ENCODE data around the gene HOXA6.
A peak's percentile ranks its signal among the peaks of the same experiment; 100 is the strongest.

The HOXA6 gene

DNA sequence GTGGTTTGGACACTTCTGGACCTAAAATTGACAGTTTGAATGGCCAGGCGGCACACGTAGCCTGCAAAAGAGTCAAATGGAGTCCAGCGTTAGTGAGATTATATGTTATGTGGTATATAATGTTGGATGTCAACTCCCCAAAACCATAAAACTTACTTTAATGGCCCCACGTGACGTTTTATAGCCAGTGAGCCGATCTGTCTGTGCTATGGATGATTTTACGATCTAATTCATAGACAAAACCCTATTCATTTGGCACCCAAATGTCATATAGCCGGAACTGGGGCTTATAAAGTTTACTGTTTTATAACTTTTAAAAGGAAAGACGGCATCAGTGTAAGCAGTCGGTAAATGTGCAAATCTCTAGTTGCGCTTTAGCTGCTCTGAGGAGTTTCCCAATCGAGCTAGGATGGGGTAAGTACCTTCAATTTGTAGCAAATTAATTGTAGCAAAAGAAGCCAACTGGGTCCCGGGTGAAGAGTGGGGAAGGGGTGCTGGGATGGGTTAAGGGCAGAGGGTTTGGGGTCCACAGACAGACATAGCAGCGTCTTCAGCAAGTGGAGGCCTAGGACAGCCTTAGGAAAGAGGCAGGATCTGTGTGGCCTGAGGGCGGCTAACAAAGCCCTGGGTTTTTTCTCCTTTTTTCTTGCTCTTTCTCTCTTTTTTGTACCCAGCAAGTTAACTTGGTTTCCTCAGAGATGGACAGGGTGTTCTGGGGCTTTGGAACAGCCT, 7.3 kb downstream of the HOXA6 start:
- DNase-seq: no peak
- Mint-ChIP-seq H3K27ac (no peak overlapping the region), H3K36me3 (no peaks in the 10 kb centered on the region), H3K4me3 (no peak overlapping the region), H3K4me1 (peaks cover 2% of the 10 kb centered on the region), H3K9me3 (no peaks in the 10 kb centered on the region), H3K27me3 (peaks cover 63% of the 10 kb centered on the region)
- CTCF ChIA-PET: no interaction called here

DNA sequence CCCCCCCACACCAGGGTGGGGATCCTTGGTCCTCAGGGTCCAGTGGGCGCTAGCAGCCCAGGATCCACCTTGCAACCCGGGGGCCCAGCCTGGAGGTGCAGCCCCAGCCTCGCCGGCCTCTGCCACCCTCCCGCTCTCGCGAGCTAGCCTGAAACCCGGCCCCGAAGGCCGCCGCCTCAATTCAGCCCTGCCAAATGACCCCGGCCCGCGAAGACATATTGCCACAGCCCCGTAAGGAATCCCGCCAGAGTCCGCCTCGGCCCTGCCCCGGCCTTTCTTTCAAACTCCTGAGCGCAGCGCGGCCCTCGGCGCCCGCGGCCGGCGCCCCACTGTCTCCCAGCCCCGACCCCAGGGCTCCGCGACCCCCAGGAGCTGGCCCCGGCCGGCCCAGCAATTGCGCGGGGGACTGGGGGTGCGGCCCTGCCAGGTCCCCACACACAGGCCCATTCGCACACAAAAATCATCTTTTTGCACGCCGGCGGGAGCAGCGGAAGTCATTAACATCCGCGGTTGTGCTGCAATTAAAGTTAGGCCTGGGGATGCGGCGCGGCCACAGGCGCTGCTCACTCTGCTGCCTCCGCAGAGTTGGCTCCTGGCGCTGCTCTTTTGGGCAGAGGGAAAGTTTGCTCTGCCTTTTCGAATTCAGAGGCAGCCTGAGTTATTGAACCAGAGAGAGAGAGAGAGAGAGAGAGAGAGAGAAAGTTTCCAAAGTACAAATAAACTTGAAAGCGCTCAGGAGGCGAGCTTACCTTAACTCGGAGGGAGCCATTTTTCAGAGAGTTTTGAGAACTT, 8.0 kb downstream of the HOXA6 start:
- Mint-ChIP-seq H3K27ac (no peak overlapping the region), H3K4me3 (no peak overlapping the region), H3K27me3 (peaks cover 62% of the 10 kb centered on the region), H3K36me3 (no peaks in the 10 kb centered on the region), H3K9me3 (no peaks in the 10 kb centered on the region), H3K4me1 (peaks cover 8% of the 10 kb centered on the region)
- CTCF ChIA-PET: no interaction called here
- DNase-seq: no peak

DNA sequence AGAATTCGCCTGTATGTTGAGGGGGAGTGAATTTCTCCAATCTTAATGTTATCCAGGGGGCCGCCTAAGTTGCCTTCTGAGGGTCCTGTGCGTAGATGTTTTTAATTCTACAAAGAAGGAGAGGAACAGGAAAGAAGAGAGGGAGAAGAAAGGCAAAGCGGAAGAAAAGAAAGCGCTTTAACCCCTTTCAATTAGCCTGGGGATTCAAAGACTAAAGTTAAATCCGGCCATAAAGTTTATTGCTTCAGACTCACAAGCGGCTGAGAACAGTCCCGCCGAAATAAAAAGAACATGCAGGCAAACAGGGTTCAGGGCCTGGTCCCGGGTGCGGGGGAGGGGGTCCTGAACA, 8.6 kb downstream of the HOXA6 start:
- Mint-ChIP-seq H3K27me3 (peaks cover 62% of the 10 kb centered on the region), H3K36me3 (no peaks in the 10 kb centered on the region)

DNA sequence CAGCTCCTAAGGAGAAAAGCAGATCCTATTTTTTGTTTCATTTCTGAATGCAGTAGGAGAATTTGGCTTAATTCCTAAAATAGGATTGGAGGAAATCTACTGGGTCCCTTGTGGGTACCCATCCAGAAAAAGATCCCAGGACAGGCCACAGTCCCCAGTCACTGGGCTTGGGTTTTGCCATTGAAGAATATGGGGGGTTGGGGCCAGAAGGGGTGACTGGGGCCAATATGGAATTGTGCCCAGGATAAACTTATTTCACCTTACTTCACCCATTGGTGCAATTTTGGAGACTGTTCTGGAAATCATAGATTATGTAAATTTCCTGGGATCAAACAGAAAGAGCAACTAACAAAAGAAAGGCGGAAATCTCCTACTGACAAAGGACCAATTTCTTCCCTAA, 9.1 kb downstream of the HOXA6 start:
- peaks cover 16% of the 10 kb centered on the region for H3K4me1 Mint-ChIP-seq
- no peaks in the 10 kb centered on the region for H3K9me3 Mint-ChIP-seq
- H3K27me3 Mint-ChIP-seq: peaks cover 66% of the 10 kb centered on the region
- H3K4me3 Mint-ChIP-seq: no peak overlapping the region
- H3K27ac Mint-ChIP-seq: no peak overlapping the region
- no peaks in the 10 kb centered on the region for H3K36me3 Mint-ChIP-seq
- CTCF ChIA-PET: no interaction called here
- DNase-seq: no peak

More for the DNA sequence above, 8.6 kb downstream of the HOXA6 start:
- CTCF ChIA-PET: no interaction called here
- H3K4me3 Mint-ChIP-seq: no peak overlapping the region
- no peak for DNase-seq
- H3K9me3 Mint-ChIP-seq: no peaks in the 10 kb centered on the region
- no peak overlapping the region for H3K27ac Mint-ChIP-seq
- H3K4me1 Mint-ChIP-seq: peaks cover 14% of the 10 kb centered on the region

DNA sequence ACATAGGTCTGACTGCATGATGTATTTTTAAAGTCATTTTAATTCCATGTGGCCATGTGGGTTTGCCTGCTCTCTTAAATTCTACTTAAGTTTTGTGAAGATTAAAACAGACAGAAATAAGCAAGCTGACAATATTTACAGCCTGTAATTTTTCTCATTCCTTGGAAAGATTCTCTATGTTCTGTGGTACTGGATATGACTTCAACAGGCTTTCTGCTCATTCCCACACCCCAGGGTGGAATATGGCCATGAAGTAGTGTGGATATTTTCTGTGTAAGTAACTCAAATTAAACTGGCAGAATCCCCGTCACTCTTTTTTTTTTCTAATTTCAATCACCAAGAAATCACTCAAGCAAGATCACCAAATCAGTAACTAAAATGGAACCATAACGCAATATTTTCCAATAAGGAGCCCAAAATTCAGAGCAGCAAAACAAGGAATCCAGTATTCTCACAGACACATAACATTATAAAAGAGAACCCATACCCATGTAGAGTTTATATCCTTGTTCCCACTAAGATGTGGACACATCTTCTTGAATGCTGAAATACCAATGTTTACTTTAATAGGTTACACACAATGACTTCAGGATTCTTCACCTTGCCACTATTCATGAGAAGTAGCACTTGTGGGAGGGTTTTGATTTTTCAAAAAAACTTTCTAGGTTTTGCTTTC, 9.8 kb downstream of the HOXA6 start:
- Mint-ChIP-seq H3K27me3 (peaks cover 66% of the 10 kb centered on the region), H3K4me3 (no peak overlapping the region), H3K36me3 (no peaks in the 10 kb centered on the region), H3K9me3 (no peaks in the 10 kb centered on the region), H3K4me1 (peaks cover 16% of the 10 kb centered on the region), H3K27ac (no peak overlapping the region)
- CTCF ChIA-PET: interaction anchor here (0.6 kb wide), 1 partner anchor 1717 kb away, joined by 4 read pairs; no protein-coding TSS in a partner anchor
- DNase-seq: no peak

DNA sequence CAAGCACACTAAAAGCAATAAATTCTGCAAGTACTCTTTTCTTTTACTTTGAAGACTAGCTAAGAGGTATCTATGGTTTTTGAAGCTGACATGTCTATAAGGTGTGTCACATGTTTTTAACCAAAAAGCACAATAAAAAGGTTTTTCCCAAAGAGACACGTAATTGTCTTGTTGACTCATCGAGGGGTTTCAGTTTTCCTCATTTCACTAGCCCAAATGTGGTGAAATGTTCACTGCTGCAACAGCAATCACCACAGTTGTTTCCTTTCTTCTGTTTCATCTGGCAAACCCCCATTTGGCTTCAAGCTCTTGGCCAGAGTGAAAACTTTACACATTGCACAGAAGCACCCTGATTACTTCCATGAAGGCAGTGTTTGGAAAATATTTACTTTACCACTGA, 13.2 kb downstream of the HOXA6 start:
- H3K36me3 Mint-ChIP-seq: no peaks in the 10 kb centered on the region
- no peak overlapping the region for H3K4me3 Mint-ChIP-seq
- no peaks in the 10 kb centered on the region for H3K9me3 Mint-ChIP-seq
- H3K27me3 Mint-ChIP-seq: peaks cover 60% of the 10 kb centered on the region
- H3K4me1 Mint-ChIP-seq: peaks cover 16% of the 10 kb centered on the region
- CTCF ChIA-PET: interaction anchor here (0.6 to 0.8 kb wide), 2 partner anchors 15 to 499 kb away, joined by 3 to 4 read pairs; no protein-coding TSS in a partner anchor
- H3K27ac Mint-ChIP-seq: peak overlapping the region; percentile 38
- no peak for DNase-seq

DNA sequence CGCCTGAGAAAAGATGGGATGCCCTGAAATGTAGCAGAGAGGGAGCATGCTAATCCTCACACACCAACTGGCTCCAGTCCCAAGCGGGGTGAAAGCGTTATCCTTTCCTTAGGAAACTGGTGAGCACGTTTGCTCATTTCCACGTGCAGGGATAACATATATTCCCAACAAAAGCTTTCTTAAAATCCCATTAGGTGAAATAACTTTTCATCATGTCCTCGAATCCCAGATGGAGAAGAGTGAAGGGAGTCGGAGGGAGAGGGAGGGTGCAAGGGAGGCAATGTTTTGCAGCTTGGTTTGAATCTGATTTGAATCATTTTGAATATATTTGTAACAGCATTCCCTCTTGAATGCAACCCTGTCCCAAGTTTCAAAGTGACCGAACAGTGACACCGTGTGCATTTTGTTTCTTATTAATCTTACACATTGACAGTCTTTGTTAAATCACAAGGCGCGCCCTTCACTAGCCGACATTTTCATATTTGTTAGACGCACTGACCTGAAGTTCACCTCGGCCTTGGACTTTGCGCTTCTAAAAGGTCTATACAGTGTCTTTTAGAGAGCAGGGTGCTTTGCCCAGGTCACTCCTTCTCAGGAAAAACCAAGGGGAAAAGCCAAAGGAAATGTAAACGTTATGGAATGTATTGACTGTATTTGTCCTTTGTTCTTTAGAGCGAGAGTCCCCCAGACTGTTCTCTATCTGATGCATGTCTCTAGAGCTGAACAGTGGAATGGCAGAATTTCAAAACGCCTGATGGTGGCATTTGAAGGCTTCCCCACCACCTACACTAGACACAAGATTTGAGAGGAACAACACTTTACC, 14.0 kb downstream of the HOXA6 start:
- Mint-ChIP-seq H3K9me3 (no peaks in the 10 kb centered on the region), H3K4me1 (peaks cover 16% of the 10 kb centered on the region), H3K36me3 (no peaks in the 10 kb centered on the region), H3K4me3 (no peak overlapping the region), H3K27ac (no peak overlapping the region), H3K27me3 (peaks cover 62% of the 10 kb centered on the region)
- DNase-seq: no peak
- CTCF ChIA-PET: no interaction called here

DNA sequence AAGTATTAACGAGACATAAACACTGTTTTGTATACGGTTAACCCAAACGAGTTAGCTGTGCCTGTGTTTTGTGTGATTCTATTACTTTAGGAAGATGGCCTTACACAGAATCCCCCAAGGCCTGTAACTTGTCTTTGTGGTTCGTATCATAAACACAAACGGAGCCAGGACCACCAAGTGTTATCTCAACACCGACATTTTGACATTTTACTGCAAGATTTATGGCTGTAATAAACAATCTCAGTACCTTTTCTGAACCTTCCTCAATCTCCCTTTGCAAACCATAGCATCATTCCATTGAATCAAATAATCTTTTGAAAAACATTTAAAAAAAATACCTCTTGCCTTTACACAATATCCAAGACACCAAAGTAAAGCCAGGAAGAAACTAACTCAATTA, 14.6 kb downstream of the HOXA6 start:
- H3K4me3 Mint-ChIP-seq: no peak overlapping the region
- no peaks in the 10 kb centered on the region for H3K36me3 Mint-ChIP-seq
- H3K4me1 Mint-ChIP-seq: peaks cover 16% of the 10 kb centered on the region
- no peaks in the 10 kb centered on the region for H3K9me3 Mint-ChIP-seq
- CTCF ChIA-PET: no interaction called here
- no peak for DNase-seq
- H3K27me3 Mint-ChIP-seq: peaks cover 60% of the 10 kb centered on the region
- H3K27ac Mint-ChIP-seq: no peak overlapping the region

DNA sequence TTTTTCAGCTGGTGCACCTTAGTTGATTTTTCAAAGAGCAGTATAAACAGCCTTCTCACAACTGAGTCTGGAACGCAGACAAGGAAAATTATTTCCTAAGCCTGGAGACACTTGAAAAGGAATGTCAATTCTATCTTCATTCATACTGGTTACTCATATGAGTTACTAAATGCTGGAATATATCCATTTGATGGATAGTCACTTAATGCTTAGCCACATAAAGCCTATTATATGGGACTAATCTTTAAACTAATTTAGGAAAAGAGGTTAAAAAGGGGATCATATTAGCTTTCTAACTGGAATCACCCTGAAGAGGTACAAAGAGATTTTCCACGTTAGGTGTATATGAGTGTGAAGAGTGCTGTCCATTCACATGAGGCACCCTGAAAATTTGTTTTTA, 15.4 kb downstream of the HOXA6 start:
- no peaks in the 10 kb centered on the region for H3K36me3 Mint-ChIP-seq
- no peak for DNase-seq
- H3K27ac Mint-ChIP-seq: no peak overlapping the region
- no peak overlapping the region for H3K4me3 Mint-ChIP-seq
- H3K4me1 Mint-ChIP-seq: peaks cover 16% of the 10 kb centered on the region
- H3K27me3 Mint-ChIP-seq: peaks cover 54% of the 10 kb centered on the region
- no peaks in the 10 kb centered on the region for H3K9me3 Mint-ChIP-seq
- CTCF ChIA-PET: no interaction called here

DNA sequence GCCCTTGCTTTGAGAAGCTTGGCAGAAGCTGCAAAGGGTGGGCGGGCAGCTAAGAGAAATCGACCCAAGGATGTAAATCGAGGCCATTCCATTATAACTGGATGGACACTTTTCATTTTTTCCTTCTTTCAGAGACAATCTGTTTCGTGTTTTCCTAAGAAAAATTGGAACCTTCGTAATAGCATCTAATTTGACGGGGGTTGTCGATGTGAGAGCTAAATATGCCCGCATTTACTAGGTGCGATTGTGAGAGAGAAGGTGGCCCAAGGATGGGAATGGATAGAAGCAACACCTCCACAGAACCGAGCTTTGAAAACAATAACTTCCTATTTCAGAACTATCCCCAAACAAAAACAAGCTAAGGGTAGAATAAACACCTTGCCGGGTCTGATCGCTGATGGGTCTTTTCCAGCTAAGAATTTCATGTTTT, 16.2 kb downstream of the HOXA6 start:
- no peaks in the 10 kb centered on the region for H3K36me3 Mint-ChIP-seq
- H3K27ac Mint-ChIP-seq: no peak overlapping the region
- peaks cover 16% of the 10 kb centered on the region for H3K4me1 Mint-ChIP-seq
- no peaks in the 10 kb centered on the region for H3K9me3 Mint-ChIP-seq
- H3K27me3 Mint-ChIP-seq: peaks cover 50% of the 10 kb centered on the region
- no peak for DNase-seq
- peak overlapping the region; percentile 43 for H3K4me3 Mint-ChIP-seq
- CTCF ChIA-PET: no interaction called here

DNA sequence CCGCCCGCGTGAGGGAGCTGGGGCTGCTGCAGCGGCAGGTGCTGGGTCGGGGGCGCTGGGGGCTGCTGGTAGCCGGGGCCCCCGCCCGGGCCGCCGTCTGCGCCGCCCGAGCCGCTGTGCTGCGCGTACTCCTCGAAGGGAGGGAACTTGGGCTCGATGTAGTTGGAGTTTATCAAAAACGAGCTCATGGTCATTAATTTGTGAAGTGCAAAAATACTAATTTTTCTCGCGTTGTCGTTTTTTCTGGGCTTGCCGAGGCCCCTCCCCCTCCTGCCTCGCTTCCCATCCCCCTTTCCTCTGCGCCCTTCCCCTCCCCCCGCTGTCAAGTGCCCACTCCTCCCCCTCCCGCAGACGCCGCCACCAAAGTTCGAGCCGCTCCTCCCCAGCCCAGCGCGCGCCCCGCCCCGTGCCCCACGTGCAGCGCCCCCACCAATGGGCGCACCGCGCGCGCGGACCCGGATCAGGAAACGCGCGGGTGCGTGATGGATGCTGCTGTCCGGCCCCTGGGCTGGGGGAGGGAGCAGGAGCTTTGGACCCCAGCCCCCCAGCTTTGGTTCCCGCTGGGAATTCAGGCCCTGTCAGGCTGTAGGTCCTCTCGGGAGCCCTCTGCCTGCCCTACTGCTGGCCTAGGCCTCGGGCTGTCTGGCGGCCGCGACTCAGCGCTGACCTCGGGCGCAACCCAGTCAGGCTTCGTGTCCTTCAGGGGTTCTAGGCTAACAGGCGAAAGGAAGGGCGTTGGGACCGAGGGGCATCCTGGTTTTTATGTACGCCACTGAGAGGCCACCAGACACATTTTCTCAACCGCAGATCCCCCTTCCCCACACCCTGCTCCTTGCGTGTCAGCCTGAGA, 16.8 kb downstream of the HOXA6 start, which contains the start of gene HOXA4:
Gene HOXA4 (minus strand): TSS at position 218 of the 850 bp plus-strand sequence. CDS start 24 bp downstream, at position 194.
- no peaks in the 10 kb centered on the region for H3K9me3 Mint-ChIP-seq
- H3K27me3 Mint-ChIP-seq: peaks cover 44% of the 10 kb centered on the region
- H3K36me3 Mint-ChIP-seq: no peaks in the 10 kb centered on the region
- CTCF ChIA-PET: no interaction called here
- peak; percentile 62 for DNase-seq
- H3K4me1 Mint-ChIP-seq: peaks cover 16% of the 10 kb centered on the region
- H3K27ac Mint-ChIP-seq: no peak within 1 kb of the TSS
- peak within 1 kb of the TSS; percentile 43 for H3K4me3 Mint-ChIP-seq

DNA sequence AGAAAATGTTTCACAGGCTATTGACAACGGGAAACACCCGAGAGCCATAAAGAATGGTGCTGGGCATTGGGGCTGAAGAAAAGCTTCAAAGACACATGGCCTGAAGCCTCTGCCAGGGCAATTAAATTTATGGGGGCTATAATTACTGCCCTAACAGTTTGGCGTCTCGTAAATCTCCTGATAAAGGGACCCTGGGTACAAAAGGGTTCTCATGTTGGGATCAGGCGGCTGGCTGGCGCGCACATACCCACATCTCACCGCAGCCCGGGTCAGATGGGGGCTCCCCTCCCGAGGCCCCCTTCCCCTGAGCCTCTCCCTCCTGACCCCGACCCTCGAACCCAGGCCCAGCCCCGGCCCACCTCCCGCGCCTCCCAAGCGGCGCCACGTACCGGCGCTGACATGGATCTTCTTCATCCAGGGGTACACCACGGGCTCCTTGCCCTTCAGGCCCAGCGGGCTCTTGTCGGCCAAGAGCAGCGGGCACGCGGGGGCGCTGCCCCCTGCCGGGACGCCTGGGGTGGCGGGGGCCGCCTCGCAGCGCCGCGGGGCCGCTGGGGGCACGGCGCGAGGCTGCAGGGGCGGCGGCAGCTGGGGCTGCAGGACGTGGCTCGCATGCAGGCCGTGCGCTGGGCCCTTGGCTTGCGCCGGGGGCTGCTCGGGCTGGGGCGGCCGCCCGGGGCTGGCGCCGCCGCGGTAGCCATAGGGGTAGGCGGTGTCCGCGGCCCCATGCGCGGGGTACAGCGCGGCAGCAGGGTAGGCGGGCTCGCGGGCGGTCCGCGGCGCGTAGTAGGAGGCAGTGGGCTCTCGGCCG, 17.6 kb downstream of the HOXA6 start:
- H3K27me3 Mint-ChIP-seq: peaks cover 44% of the 10 kb centered on the region
- CTCF ChIA-PET: interaction anchor here (1.6 kb wide), 1 partner anchor 20 kb away, joined by 4 read pairs; no protein-coding TSS in a partner anchor
- no peak for DNase-seq
- H3K4me1 Mint-ChIP-seq: peaks cover 12% of the 10 kb centered on the region
- no peak overlapping the region for H3K4me3 Mint-ChIP-seq
- no peaks in the 10 kb centered on the region for H3K9me3 Mint-ChIP-seq
- H3K27ac Mint-ChIP-seq: no peak overlapping the region
- H3K36me3 Mint-ChIP-seq: no peaks in the 10 kb centered on the region

Data from activated naive CD4-positive, alpha-beta T cell treated with anti-CD3 and anti-CD28 coated beads, Interleukin-2, amount 10 ng/mL, durations not matched to agents 7 days and 5 days (primary cell).